ENCODE data around the gene SRP14.

DNA sequence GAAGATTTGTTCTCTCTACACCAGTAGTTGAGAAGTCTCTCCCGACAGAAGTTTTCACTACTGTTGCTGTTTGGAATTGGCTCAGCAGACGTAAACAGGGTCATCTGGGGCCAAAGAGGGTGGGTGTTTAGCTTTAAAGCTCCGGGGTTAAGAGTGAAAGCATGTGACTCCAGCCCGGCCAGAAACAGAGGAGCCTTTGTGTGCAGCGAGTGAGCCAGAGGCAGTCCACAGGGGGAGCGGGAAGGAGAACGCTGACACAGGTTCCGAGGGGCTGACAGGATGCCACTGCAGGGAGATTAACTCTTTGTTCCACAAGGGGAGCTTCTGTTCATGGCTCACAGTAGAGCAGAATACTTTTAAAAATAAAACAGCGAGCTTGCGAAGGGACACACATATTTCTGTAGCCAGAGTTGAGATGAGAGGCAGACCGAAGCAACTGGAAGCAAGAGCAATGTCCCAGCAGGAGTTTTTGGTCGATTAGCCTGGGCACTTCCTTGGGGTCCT is 42.8 kb upstream of the SRP14 start:
- TF ChIP-seq, protein P1, sequence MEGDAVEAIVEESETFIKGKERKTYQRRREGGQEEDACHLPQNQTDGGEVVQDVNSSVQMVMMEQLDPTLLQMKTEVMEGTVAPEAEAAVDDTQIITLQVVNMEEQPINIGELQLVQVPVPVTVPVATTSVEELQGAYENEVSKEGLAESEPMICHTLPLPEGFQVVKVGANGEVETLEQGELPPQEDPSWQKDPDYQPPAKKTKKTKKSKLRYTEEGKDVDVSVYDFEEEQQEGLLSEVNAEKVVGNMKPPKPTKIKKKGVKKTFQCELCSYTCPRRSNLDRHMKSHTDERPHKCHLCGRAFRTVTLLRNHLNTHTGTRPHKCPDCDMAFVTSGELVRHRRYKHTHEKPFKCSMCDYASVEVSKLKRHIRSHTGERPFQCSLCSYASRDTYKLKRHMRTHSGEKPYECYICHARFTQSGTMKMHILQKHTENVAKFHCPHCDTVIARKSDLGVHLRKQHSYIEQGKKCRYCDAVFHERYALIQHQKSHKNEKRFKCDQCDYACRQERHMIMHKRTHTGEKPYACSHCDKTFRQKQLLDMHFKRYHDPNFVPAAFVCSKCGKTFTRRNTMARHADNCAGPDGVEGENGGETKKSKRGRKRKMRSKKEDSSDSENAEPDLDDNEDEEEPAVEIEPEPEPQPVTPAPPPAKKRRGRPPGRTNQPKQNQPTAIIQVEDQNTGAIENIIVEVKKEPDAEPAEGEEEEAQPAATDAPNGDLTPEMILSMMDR (conservative IDR thresholded peaks at IDR 0.05; ENCODE audit: low read length), result no peak
- TF ChIP-seq EZH2phosphoT487 (IDR thresholded peaks at IDR 0.05; ENCODE audit: borderline replicate concordance), result no peak
